CD14-positive monocyte (primary cell): Measurements from ENCODE around the gene SDHAF1. TPM values are rescaled to one million over a fixed set of nuclear protein-coding genes. Genes with fewer than 3 reads are reported as not detected.
A peak's percentile ranks its signal among the peaks of the same experiment; 100 is the strongest.

ENCODE experiments used
- DNase-seq, 3 donors: peaks; one replicate each; pipeline ENCODE4 v3.0.0-alpha.2; 2011 to 2022
- H2AFZ ChIP-seq: 2 replicates; pipeline ENCODE4 v1.6.0; 2012; ENCODE audit warnings: mild to moderate bottlenecking, low read depth, low read length, inconsistent platforms; ENCODE audit not compliant: insufficient read depth, poor library complexity, severe bottlenecking
- H3K27ac ChIP-seq, 2 donors: 1 replicate in 1 of 2; 2 replicates in 1 of 2; pipeline ENCODE4 v1.5.1; 2012 to 2013; ENCODE audit warnings: low read length in 2 of 2, control low read depth in 1 of 2, inconsistent platforms in 1 of 2, low read depth in 1 of 2, mild to moderate bottlenecking in 1 of 2
- H3K27me3 ChIP-seq, 2 donors: one replicate each; pipeline versions ENCODE4 v1.6.0 to v1.6.1; 2011 to 2013; ENCODE audit warnings: low read length in 2 of 2; ENCODE audit not compliant: control insufficient read depth in 2 of 2, insufficient read depth in 2 of 2
- H3K36me3 ChIP-seq, 2 donors: replicated peaks in 1 of 2; 1 replicate in 1 of 2; 2 replicates in 1 of 2; pipeline versions ENCODE4 v1.5.1 to v1.6.1; 2012 to 2013; ENCODE audit warnings: low read length in 2 of 2, control low read depth in 1 of 2, inconsistent platforms in 1 of 2, mild to moderate bottlenecking in 1 of 2; ENCODE audit not compliant: insufficient read depth in 2 of 2, control insufficient read depth in 1 of 2
- H3K4me1 ChIP-seq, 2 donors: 1 replicate in 1 of 2; 2 replicates in 1 of 2; pipeline versions ENCODE4 v1.5.1 to v1.6.1; 2012 to 2013; ENCODE audit warnings: low read length in 2 of 2, control low read depth in 1 of 2, inconsistent platforms in 1 of 2, mild to moderate bottlenecking in 1 of 2, moderate library complexity in 1 of 2; ENCODE audit not compliant: insufficient read depth in 2 of 2, control insufficient read depth in 1 of 2
- H3K4me2 ChIP-seq: replicated peaks from 2 replicates; pipeline ENCODE3; 2012; ENCODE audit warnings: low read length, moderate library complexity, mild to moderate bottlenecking; ENCODE audit not compliant: poor library complexity, severe bottlenecking; ENCODE audit errors: extremely low read depth
- H3K4me3 ChIP-seq, 3 experiments: fragments of 200-600 bp in 1 of 3; sonication (generic) in 1 of 3; replicated peaks in 1 of 3; 1 replicate in 2 of 3; 2 replicates in 1 of 3; pipeline ENCODE4 v1.5.1; 2011 to 2013; ENCODE audit warnings: low read length in 3 of 3, mild to moderate bottlenecking in 3 of 3, control low read depth in 2 of 3, low read depth in 2 of 3, inconsistent platforms in 1 of 3, moderate library complexity in 1 of 3
- H3K79me2 ChIP-seq: 2 replicates; pipeline ENCODE4 v1.6.0; 2012; ENCODE audit warnings: mild to moderate bottlenecking, control low read depth, inconsistent platforms, low read length, moderate library complexity; ENCODE audit not compliant: insufficient read depth
- H3K9ac ChIP-seq: 2 replicates; pipeline ENCODE4 v1.6.0; 2017; ENCODE audit warnings: low read length, mild to moderate bottlenecking; ENCODE audit not compliant: insufficient read depth, poor library complexity, severe bottlenecking
- H3K9me3 ChIP-seq, 2 donors: replicated peaks in 1 of 2; 1 replicate in 1 of 2; 2 replicates in 1 of 2; pipeline versions ENCODE4 v1.5.1 to v1.6.1; 2012 to 2013; ENCODE audit warnings: low read length in 2 of 2, control low read depth in 1 of 2; ENCODE audit not compliant: control insufficient read depth in 1 of 2, insufficient read depth in 1 of 2
- H4K20me1 ChIP-seq: 2 replicates; pipeline ENCODE4 v1.6.0; 2012; ENCODE audit warnings: mild to moderate bottlenecking, low read length, control low read depth, moderate library complexity; ENCODE audit not compliant: insufficient read depth
- H3K27ac Mint-ChIP-seq, 7 donors: one replicate each; pipeline ENCODE4 v1.8.0; 2020; ENCODE audit warnings: mild to moderate bottlenecking in 7 of 7, mixed read lengths in 7 of 7, moderate library complexity in 6 of 7, inconsistent platforms in 2 of 7
- H3K27me3 Mint-ChIP-seq, 3 donors: one replicate each; pipeline ENCODE4 v1.8.0; 2021 to 2022; ENCODE audit warnings: low read depth in 3 of 3, mild to moderate bottlenecking in 3 of 3, mixed read lengths in 3 of 3, moderate library complexity in 3 of 3, inconsistent platforms in 1 of 3
- H3K36me3 Mint-ChIP-seq, 2 donors: one replicate each; pipeline ENCODE4 v1.8.0; 2020; ENCODE audit warnings: mixed read lengths in 2 of 2, inconsistent platforms in 1 of 2, mild to moderate bottlenecking in 1 of 2
- H3K4me1 Mint-ChIP-seq: one replicate; pipeline ENCODE4 v1.8.0; 2020; ENCODE audit warnings: mild to moderate bottlenecking, mixed read lengths
- H3K4me3 Mint-ChIP-seq, 2 donors: one replicate each; pipeline ENCODE4 v1.8.0; 2020; ENCODE audit warnings: mild to moderate bottlenecking in 2 of 2, mixed read lengths in 2 of 2, moderate library complexity in 1 of 2
- H3K9me3 Mint-ChIP-seq, 7 donors: one replicate each; pipeline ENCODE4 v1.8.0; 2020 to 2022; ENCODE audit warnings: mixed read lengths in 7 of 7, mild to moderate bottlenecking in 6 of 7, moderate library complexity in 6 of 7, inconsistent platforms in 2 of 7
- WGBS: methylation state at CpG from one replicate; pipeline ENCODE4 v1.1.5; 2013; ENCODE audit warnings: missing lambda C conversion rate; ENCODE audit not compliant: insufficient coverage; 5-methylcytosine and 5-hydroxymethylcytosine counted together
- intact Hi-C, 2 donors: fragments of 100-400 bp; cut with micrococcal nuclease; formaldehyde crosslinking; loops; one replicate each; pipeline versions ENCODE4 v1.15.0 to v1.15.1; 2023
- polyA plus RNA-seq, 3 donors: library from polyadenylated mRNA; depleted of rRNA in 1 of 3; unstranded in 2 of 3; stranded (reverse) in 1 of 3; fragments of 300-500 nt in 2 of 3; fragments of >200 nt in 1 of 3; fragmentation: Illumina TruSeq in 2 of 3; gene quantifications; 1 replicate in 2 of 3; 2 replicates in 1 of 3; pipeline ENCODE4 v1.2.3, GENCODE V29; 2012 to 2021
- TF ChIP-seq, protein P1 (sequence below): fragments of 200-600 bp; IDR thresholded peaks from one replicate; pipeline ENCODE4 v1.8.0; 2022; ENCODE audit warnings: antibody characterized with exemption, mild to moderate bottlenecking

The SDHAF1 gene
- polyA plus RNA-seq, 3 donors: 10.4 to 26.9 (median 19.0) TPM

DNA sequence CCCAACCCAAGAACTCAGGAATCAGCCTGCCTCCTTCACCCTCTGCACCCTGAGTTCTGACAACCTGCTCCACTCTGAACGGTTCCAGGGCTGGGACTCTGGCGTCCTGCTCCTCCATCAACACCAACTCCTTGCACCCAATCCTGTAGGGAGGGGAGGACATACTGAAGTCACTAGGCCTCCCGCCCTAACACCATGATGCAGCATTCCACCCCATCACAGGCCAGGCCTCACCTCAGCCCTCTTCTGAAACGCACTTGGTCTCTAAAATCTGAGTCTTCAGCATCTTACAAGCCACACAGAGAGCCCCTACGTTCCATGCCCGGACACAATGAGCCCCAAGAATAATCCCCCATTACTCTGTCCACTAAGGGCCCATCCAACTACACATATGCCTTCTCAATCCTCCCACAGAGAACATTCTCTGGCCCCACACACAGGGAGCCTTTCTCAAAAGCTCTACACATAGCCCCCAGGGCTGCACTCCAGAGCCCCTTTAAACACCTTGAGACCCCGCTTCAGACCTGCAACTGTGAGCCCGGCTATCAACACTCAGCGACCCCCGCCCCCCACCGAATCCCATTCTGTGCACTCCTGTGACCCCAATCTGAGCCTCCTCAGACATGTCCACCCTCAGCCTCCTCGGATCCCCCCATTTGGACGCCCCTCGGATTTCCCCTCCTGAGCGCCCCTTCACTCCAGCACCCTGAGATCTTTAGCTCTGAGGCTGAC lies 18.5 kb downstream of the SDHAF1 start:
- Mint-ChIP-seq H3K27ac (peak overlapping the region; percentile 94 to 99 (median 96)), H3K4me3 (peak overlapping the region; percentile 97 to 99), H3K9me3 (peaks cover 0 to 3% (median 0%) of the 10 kb centered on the region in 7 donors), H3K27me3 (peaks cover 15 to 20% (median 19%) of the 10 kb centered on the region in 3 donors), H3K36me3 (peaks cover 7 to 8% of the 10 kb centered on the region in 2 donors), H3K4me1 (peaks cover 36% of the 10 kb centered on the region)
- TF ChIP-seq, protein P1, sequence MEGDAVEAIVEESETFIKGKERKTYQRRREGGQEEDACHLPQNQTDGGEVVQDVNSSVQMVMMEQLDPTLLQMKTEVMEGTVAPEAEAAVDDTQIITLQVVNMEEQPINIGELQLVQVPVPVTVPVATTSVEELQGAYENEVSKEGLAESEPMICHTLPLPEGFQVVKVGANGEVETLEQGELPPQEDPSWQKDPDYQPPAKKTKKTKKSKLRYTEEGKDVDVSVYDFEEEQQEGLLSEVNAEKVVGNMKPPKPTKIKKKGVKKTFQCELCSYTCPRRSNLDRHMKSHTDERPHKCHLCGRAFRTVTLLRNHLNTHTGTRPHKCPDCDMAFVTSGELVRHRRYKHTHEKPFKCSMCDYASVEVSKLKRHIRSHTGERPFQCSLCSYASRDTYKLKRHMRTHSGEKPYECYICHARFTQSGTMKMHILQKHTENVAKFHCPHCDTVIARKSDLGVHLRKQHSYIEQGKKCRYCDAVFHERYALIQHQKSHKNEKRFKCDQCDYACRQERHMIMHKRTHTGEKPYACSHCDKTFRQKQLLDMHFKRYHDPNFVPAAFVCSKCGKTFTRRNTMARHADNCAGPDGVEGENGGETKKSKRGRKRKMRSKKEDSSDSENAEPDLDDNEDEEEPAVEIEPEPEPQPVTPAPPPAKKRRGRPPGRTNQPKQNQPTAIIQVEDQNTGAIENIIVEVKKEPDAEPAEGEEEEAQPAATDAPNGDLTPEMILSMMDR: no peak
- H4K20me1 ChIP-seq: no peaks in the 10 kb centered on the region
- intact Hi-C loops: loop anchor here (2.0 to 5.0 kb wide), 5 partner anchors 39 to 256 kb away; partner anchors contain the start of genes THAP8 (in 2 of the 2), WDR62 (in 2 of the 2), HSPB6 (in 1 of the 2) and PROSER3 (in 1 of the 2)
- peak overlapping the region; percentile 89 for H2AFZ ChIP-seq
- DNase-seq: no peak
- H3K4me2 ChIP-seq: peak overlapping the region; percentile 84
- peaks cover 14 to 30% of the 10 kb centered on the region in 2 donors for H3K4me1 ChIP-seq
- WGBS: 23% methylated on average over 12 of the region's 15 CpGs
- peak overlapping the region; percentile 71 to 89 (median 83) for H3K4me3 ChIP-seq
- peak overlapping the region; percentile 73 for H3K9ac ChIP-seq
- peak overlapping the region; percentile 56 to 86 for H3K27ac ChIP-seq
- H3K9me3 ChIP-seq: no peaks in the 10 kb centered on the region
- H3K27me3 ChIP-seq: peaks cover 0 to 15% of the 10 kb centered on the region in 2 donors
- H3K79me2 ChIP-seq: peaks cover 15% of the 10 kb centered on the region
- no peaks in the 10 kb centered on the region for H3K36me3 ChIP-seq

- Histone ChIP-seq H3K36me3 (no peaks in the 10 kb centered on the region), H3K9me3 (no peaks in the 10 kb centered on the region), H3K79me2 (peaks cover 15% of the 10 kb centered on the region), H3K9ac (peak within 1 kb of the TSS; percentile 73), H2AFZ (peak within 1 kb of the TSS; percentile 89), H3K27me3 (peaks cover 0 to 8% of the 10 kb centered on the region in 2 donors), H3K4me2 (peak within 1 kb of the TSS; percentile 84), H3K27ac (peak within 1 kb of the TSS; percentile 56 to 86), H4K20me1 (no peaks in the 10 kb centered on the region), H3K4me1 (peaks cover 14 to 24% of the 10 kb centered on the region in 2 donors), H3K4me3 (peak within 1 kb of the TSS; percentile 71 to 89 (median 83))
- Mint-ChIP-seq H3K4me1 (peaks cover 31% of the 10 kb centered on the region), H3K9me3 (peaks cover 0 to 3% (median 0%) of the 10 kb centered on the region in 7 donors), H3K4me3 (peak within 1 kb of the TSS; percentile 97 to 99), H3K27me3 (peaks cover 10 to 12% (median 12%) of the 10 kb centered on the region in 3 donors), H3K36me3 (peaks cover 7 to 8% of the 10 kb centered on the region in 2 donors), H3K27ac (peak within 1 kb of the TSS; percentile 94 to 99 (median 96))
- 2% methylated on average over 42 of the region's 42 CpGs for WGBS
- peak; percentile 96 to 99 (median 97) for DNase-seq
- TF ChIP-seq, protein P1: no peak
- intact Hi-C loops: loop anchor here (2.0 to 5.0 kb wide), 5 partner anchors 38 to 257 kb away; partner anchors contain the start of genes THAP8 (in 2 of the 2), WDR62 (in 2 of the 2), HSPB6 (in 1 of the 2) and PROSER3 (in 1 of the 2)
Measured at GRCh38 chr19:36014012-36014924, 19.3 kb downstream of the SDHAF1 start, which contains the start of gene ALKBH6. TSS of gene ALKBH6 (minus strand) at chr19:36014213. CDS start at chr19:36013397, 816 bp downstream.
